Neural progenitor cell (in vitro differentiated cells): ENCODE data around the gene UBE4A.

ENCODE experiments used
- EZH2 ChIP-seq: fragments of 200-600 bp; sonication (generic); IDR thresholded peaks from 2 replicates; pipeline ENCODE4 v1.6.1; 2017; ENCODE audit warnings: antibody characterized with exemption, mild to moderate bottlenecking, moderate library complexity
- EZH2phosphoT487 ChIP-seq: fragments of 200-600 bp; sonication (generic); IDR thresholded peaks from 2 replicates; pipeline ENCODE4 v1.6.1; 2017; ENCODE audit warnings: antibody characterized with exemption
- TF ChIP-seq, protein P1 (sequence below): fragments of 200-600 bp; sonication (generic); IDR thresholded peaks from 2 replicates; pipeline ENCODE4 v1.5.1; 2017; ENCODE audit warnings: antibody characterized with exemption, mild to moderate bottlenecking

- TF ChIP-seq, protein P1, sequence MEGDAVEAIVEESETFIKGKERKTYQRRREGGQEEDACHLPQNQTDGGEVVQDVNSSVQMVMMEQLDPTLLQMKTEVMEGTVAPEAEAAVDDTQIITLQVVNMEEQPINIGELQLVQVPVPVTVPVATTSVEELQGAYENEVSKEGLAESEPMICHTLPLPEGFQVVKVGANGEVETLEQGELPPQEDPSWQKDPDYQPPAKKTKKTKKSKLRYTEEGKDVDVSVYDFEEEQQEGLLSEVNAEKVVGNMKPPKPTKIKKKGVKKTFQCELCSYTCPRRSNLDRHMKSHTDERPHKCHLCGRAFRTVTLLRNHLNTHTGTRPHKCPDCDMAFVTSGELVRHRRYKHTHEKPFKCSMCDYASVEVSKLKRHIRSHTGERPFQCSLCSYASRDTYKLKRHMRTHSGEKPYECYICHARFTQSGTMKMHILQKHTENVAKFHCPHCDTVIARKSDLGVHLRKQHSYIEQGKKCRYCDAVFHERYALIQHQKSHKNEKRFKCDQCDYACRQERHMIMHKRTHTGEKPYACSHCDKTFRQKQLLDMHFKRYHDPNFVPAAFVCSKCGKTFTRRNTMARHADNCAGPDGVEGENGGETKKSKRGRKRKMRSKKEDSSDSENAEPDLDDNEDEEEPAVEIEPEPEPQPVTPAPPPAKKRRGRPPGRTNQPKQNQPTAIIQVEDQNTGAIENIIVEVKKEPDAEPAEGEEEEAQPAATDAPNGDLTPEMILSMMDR = no peak
- TF ChIP-seq EZH2 (no peak), EZH2phosphoT487 (no peak)
These were observed at the start of gene UBE4A for GRCh38 chr11:118359295-118359958.
